Activated naive CD4-positive, alpha-beta T cell treated with anti-CD3 and anti-CD28 coated beads for 36 hours (primary cell): ENCODE measurements around the gene STAM. TPM values are rescaled to one million over a fixed set of nuclear protein-coding genes. Genes with fewer than 3 reads are reported as not detected.

ENCODE experiments used
- CTCF ChIA-PET: fragments of 350-600 bp; sonication (Branson Sonifier 250); formaldehyde crosslinking; loops from one replicate; lab custom pipeline; 2021; ENCODE audit warnings: antibody characterized with exemption; lab: Charles Lee
- DNase-seq: peaks from one replicate; pipeline ENCODE4 v3.0.0-alpha.2; 2020
- H3K27ac Mint-ChIP-seq: one replicate; pipeline ENCODE4 v1.8.0; 2021; ENCODE audit warnings: mild to moderate bottlenecking, mixed read lengths
- H3K27me3 Mint-ChIP-seq: one replicate; pipeline ENCODE4 v1.8.0; 2021; ENCODE audit warnings: low read depth, mixed read lengths
- H3K36me3 Mint-ChIP-seq: one replicate; pipeline ENCODE4 v1.8.0; 2021; ENCODE audit warnings: low read depth, mixed read lengths
- H3K4me1 Mint-ChIP-seq: one replicate; pipeline ENCODE4 v1.8.0; 2021; ENCODE audit warnings: low read depth, mixed read lengths
- H3K4me3 Mint-ChIP-seq: one replicate; pipeline ENCODE4 v1.8.0; 2021; ENCODE audit warnings: mild to moderate bottlenecking, moderate library complexity, mixed read lengths
- H3K9me3 Mint-ChIP-seq: one replicate; pipeline ENCODE4 v1.8.0; 2021; ENCODE audit warnings: mixed read lengths
- intact Hi-C: fragments of 100-400 bp; cut with micrococcal nuclease; formaldehyde crosslinking; loops from one replicate; pipeline ENCODE4 v1.15.1; 2023
- total RNA-seq, 2 experiments: library from RNA; stranded (reverse); gene quantifications; one replicate each; pipeline ENCODE4 v1.2.3, GENCODE V29; 2021

STAM gene
- 10 to 100 TPM; 16.3 to 16.6 TPM for total RNA-seq

DNA sequence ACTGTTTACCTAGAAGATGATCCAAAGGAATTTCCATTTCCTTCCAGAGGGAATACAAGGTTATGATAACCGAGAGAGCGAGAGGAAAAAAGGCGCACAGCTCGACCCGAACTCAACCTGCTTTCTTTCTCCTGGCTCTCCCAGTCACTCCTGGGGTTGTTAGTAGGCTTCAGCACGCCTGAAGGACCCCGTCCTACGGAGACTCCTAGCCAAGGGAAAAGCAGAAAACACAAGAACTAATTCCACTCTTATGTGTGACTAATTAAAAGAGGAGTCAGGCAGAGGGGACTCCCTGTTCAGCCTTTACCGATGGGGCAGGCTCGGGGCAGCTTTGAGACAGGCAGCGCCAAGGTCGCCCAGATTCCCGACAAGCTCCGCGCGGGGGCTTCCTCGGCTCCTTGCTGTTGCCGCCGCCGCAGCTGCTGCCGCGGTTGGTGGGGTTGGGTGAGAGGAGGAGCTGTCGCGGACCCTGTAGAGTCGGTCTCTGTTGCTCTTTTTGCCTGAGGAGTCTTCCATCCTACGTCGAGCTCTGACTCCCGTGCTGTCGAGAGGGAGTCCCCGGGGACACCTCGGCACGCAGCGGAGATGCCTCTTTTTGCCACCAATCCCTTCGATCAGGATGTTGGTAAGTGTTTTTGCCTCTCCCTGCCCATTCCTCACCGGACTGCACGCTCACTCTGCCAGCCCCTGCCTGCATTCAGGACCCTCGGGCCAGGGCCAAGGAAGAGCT, at the start of gene STAM:
Gene STAM (plus strand): TSS at position 397 of the 730 bp plus-strand sequence. CDS start 189 bp downstream, at position 586.
- H3K4me1 Mint-ChIP-seq, result peaks cover 49% of the 10 kb centered on the region
- H3K36me3 Mint-ChIP-seq, result peaks cover 13% of the 10 kb centered on the region
- intact Hi-C loops, result loop anchor here (1.0 to 5.0 kb wide), 7 partner anchors 27 to 1015 kb away; partner anchors contain the start of genes ARL5B, HACD1, RSU1 and VIM
- CTCF ChIA-PET, result interaction anchor here (1.0 to 1.2 kb wide), 2 partner anchors 26 to 31 kb away, joined by 3 to 4 read pairs; partner anchors contain the start of gene HACD1
- DNase-seq, result peak; percentile 93
- no peaks in the 10 kb centered on the region for H3K27me3 Mint-ChIP-seq
- no peaks in the 10 kb centered on the region for H3K9me3 Mint-ChIP-seq
- peak within 1 kb of the TSS; percentile 88 for H3K4me3 Mint-ChIP-seq
- peak within 1 kb of the TSS; percentile 99 for H3K27ac Mint-ChIP-seq

DNA sequence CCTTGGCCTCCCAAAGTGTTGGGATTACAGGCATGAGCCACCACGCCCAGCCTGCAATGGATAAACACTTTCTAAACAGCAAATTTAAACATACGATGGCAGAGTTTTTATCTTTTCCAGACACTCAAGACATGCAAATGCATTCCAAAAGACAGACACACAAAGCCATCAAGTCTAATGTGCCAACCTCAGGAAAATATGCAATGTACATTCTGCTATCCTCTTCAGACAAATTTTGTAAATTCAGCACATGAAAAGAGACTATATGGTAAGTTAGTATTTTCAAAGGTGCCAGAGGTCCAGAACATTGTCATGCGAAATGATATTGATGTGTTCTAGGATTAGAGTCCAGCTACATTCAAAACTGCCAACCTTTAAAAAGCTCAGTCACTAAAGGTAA, 46.6 kb upstream of the STAM start:
- Mint-ChIP-seq H3K27me3 (no peaks in the 10 kb centered on the region), H3K9me3 (no peaks in the 10 kb centered on the region), H3K27ac (no peak overlapping the region), H3K4me1 (no peaks in the 10 kb centered on the region), H3K36me3 (no peaks in the 10 kb centered on the region), H3K4me3 (no peak overlapping the region)
- intact Hi-C loops, result loop anchor here (10.0 kb wide), 2 partner anchors 303 to 773 kb away; no protein-coding TSS in a partner anchor
- CTCF ChIA-PET, result interaction anchor here (1.5 kb wide), 1 partner anchor 11 kb away, joined by 4 read pairs; no protein-coding TSS in a partner anchor
- DNase-seq, result no peak

DNA sequence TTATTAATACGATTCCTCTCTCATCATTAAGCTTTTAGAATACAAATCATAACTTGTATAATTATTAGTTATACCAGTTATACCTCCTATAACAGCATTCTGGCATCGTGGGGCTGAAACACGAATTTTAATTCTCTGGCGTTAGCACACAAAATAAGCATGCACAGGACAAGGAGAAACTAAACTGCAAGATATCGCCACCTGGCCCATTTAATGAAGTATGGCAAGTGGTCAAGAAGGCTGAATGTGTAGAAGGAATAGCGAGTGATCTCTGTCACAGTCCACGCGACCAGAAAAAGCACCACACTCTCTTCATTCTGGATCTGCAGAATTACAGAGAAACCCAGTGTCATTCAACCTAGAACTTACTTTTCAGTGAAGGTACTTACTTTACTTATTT, 44.9 kb upstream of the STAM start:
- Mint-ChIP-seq H3K9me3 (no peaks in the 10 kb centered on the region), H3K27me3 (no peaks in the 10 kb centered on the region), H3K36me3 (no peaks in the 10 kb centered on the region), H3K4me1 (no peaks in the 10 kb centered on the region), H3K4me3 (no peak overlapping the region), H3K27ac (no peak overlapping the region)
- intact Hi-C loops, result loop anchor here (1.0 to 10.0 kb wide), 3 partner anchors 190 to 774 kb away; no protein-coding TSS in a partner anchor
- DNase-seq, result no peak
- CTCF ChIA-PET, result interaction anchor here (0.7 kb wide), 2 partner anchors 190 to 962 kb away, joined by 3 read pairs; no protein-coding TSS in a partner anchor

DNA sequence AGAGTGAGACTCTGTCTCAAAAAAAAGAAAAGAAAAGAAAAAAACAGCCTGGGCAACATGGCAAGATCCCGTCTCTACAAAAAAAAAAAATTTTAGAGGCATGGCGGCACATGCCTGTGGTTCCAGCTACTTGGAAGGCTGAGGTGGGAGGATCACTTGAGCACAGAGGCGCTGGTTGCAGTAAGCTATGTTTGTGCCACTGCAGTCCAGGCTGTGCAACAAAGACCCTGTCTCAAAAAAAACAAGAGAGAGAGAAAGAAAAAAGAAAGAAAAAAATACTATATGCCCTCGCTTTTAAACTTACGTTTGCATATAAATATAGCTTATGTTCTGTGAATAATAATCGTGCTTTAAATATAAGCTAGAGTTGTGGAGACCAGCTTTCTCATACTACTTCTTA, 38.0 kb upstream of the STAM start:
- intact Hi-C loops, result loop anchor here (2.0 to 10.0 kb wide), 3 partner anchors 197 to 709 kb away; no protein-coding TSS in a partner anchor
- no peak for DNase-seq

DNA sequence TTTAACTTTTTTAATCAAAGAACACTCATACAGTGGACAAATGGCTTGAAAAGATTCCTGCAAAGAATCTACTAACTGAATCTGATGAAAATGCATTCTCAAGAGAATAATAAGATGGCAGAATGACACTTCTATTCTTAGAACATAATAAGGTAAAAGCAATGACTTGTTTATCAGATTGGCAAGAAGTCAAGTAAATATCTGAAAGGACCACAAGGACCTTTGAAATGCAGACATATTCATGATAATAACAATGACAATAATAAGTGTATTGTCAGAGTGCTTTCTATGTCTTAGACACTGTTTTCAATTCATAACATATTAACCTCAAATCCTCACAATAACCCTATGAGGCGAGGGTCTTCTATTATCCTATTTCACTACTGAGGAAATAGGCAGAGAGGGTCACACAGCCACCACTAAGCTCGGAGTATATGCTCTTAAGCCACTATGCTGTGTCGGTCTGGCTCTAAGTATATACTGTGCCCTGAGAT, 37.4 kb upstream of the STAM start:
- no peak overlapping the region for H3K27ac Mint-ChIP-seq
- H3K4me1 Mint-ChIP-seq, result no peaks in the 10 kb centered on the region
- H3K27me3 Mint-ChIP-seq, result no peaks in the 10 kb centered on the region
- DNase-seq, result no peak
- CTCF ChIA-PET, result interaction anchor here (0.6 to 2.0 kb wide), 10 partner anchors 10 to 267 kb away, joined by 3 to 8 read pairs (median 4); no protein-coding TSS in a partner anchor
- no peak overlapping the region for H3K4me3 Mint-ChIP-seq
- intact Hi-C loops, result loop anchor here (1.0 to 10.0 kb wide), 7 partner anchors 137 to 708 kb away; no protein-coding TSS in a partner anchor
- H3K36me3 Mint-ChIP-seq, result no peaks in the 10 kb centered on the region
- H3K9me3 Mint-ChIP-seq, result no peaks in the 10 kb centered on the region

More for the DNA sequence above, 38.0 kb upstream of the STAM start:
- no peaks in the 10 kb centered on the region for H3K36me3 Mint-ChIP-seq
- H3K9me3 Mint-ChIP-seq, result no peaks in the 10 kb centered on the region
- no peaks in the 10 kb centered on the region for H3K4me1 Mint-ChIP-seq
- H3K27ac Mint-ChIP-seq, result no peak overlapping the region
- CTCF ChIA-PET, result interaction anchor here (0.6 to 2.0 kb wide), 11 partner anchors 10 to 496 kb away, joined by 3 to 8 read pairs (median 4); no protein-coding TSS in a partner anchor
- H3K4me3 Mint-ChIP-seq, result no peak overlapping the region
- no peaks in the 10 kb centered on the region for H3K27me3 Mint-ChIP-seq

DNA sequence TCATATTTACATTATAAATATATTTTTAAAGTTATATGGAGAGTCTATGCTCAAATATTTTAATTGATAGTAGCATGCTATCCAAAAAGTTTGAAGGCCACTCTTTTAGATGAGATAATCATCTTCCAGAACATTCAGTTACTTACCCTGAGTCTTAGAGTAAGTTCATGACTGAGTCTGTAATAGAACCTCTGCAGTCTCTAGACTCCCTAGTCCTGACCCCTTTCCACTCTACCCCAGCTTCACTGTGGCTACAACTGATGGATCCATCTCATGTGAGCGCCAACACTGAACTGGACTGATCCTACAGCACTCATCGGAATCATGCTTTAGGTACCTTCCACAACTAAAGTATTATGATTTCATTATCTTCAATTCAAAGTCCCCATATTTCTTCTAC, 36.9 kb upstream of the STAM start:
- intact Hi-C loops, result loop anchor here (1.0 to 10.0 kb wide), 7 partner anchors 136 to 708 kb away; no protein-coding TSS in a partner anchor
- no peak for DNase-seq
- Mint-ChIP-seq H3K9me3 (no peaks in the 10 kb centered on the region), H3K4me1 (no peaks in the 10 kb centered on the region), H3K4me3 (no peak overlapping the region), H3K36me3 (no peaks in the 10 kb centered on the region), H3K27me3 (no peaks in the 10 kb centered on the region), H3K27ac (no peak overlapping the region)
- CTCF ChIA-PET, result interaction anchor here (0.7 to 2.0 kb wide), 6 partner anchors 9 to 148 kb away, joined by 3 to 6 read pairs (median 4); no protein-coding TSS in a partner anchor

DNA sequence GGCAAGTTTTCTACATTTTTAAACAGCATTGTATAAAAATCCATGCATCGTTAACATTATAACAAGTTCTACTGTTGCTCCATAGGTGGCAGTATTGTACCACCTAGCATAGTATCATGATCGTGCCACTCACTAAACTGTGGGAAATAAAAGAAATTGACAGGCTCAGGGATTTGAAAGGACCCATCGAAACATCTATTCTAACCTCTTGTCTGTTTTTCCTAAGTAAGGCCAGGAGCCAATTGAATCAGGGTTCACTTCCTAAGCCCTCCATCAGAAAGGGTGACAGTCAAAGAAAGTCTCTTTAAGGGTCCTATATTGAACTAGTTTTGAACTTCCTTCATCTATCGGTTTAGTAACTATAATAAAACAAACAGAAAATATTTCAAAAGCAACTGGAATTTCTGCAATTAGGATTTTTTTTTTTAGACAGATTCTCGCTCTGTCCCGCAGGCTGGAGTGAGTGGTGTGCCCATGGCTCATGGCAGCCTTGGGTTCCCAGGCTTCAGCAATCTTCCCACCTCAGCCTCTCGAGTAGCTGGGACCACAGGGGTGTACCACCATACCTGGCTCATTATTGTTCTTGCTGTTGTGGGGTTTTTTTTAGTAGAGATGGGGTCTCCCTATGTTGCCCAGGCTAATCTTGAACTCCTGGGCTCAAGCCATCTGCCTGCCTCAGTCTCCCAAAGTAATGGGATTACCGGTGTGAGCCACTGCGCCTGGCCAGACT, 36.2 kb upstream of the STAM start:
- Mint-ChIP-seq H3K4me3 (no peak overlapping the region), H3K4me1 (no peaks in the 10 kb centered on the region), H3K9me3 (no peaks in the 10 kb centered on the region), H3K27me3 (no peaks in the 10 kb centered on the region), H3K36me3 (no peaks in the 10 kb centered on the region), H3K27ac (no peak overlapping the region)
- intact Hi-C loops, result loop anchor here (1.0 to 10.0 kb wide), 7 partner anchors 136 to 707 kb away; no protein-coding TSS in a partner anchor
- DNase-seq, result peak; percentile 23
- CTCF ChIA-PET, result interaction anchor here (0.6 to 1.5 kb wide), 11 partner anchors 9 to 607 kb away, joined by 3 to 8 read pairs (median 3); partner anchors contain the start of gene HACD1

DNA sequence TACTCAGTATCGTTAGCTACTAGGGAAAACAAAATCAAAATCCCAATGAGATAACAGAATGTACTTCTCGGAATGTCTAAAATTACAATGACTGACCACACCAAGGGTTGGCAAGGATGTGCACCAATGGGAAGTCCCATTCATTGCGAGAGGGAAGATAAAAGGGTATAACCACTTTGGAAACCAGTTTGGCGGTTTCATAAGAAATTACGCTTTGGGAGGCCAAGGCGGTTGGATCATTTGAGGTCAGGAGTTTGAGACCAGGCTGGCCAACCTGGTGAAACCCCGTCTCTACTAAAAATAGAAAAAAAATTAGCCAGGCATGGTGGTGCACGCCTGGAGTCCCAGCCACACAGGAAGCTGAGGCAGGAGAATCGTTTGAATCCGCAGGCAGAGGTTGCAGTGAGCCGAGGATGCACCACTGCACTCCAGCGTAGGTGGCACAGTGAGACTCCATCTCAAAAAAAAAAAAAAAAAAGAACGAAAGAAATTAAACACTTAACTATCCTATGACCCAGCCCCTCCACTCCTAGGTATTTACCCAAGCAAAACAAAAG, 34.4 kb upstream of the STAM start:
- CTCF ChIA-PET, result interaction anchor here (0.5 to 1.5 kb wide), 6 partner anchors 63 to 264 kb away, joined by 3 to 8 read pairs (median 3); no protein-coding TSS in a partner anchor
- Mint-ChIP-seq H3K9me3 (no peaks in the 10 kb centered on the region), H3K4me1 (no peaks in the 10 kb centered on the region), H3K36me3 (no peaks in the 10 kb centered on the region), H3K4me3 (no peak overlapping the region), H3K27me3 (no peaks in the 10 kb centered on the region), H3K27ac (no peak overlapping the region)
- no peak for DNase-seq
- intact Hi-C loops, result loop anchor here (10.0 kb wide), 2 partner anchors 705 to 775 kb away; no protein-coding TSS in a partner anchor

DNA sequence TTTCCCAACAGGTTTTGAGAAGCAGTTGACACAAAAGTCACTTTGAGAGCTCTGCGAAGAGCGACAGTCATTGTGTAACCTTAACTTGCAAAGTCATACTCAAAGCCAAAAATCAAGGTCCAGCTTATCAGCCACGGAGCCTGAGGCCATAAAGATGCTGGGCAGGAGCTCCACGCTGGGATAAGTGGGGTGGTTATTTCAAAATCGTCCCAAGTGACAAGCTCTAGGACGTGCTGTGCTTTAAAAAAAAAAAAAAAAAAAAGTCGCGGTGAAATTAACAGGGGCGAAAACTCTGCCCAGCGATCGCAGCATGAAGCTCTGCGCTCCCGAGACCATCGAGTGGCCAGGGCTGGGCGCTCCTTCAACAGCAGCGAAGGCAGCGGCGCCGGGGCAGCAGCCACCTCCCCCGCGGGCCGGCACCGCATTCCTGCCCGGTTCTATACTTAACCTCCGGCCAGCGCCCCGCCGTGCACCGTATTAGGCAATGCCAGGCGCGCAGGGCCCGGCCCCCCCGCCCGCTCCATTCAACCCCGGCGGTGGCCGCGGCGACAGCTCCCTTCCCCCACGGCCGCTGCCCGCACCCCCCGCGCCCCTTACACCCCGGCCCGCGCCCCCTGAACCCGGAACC, 27.4 kb upstream of the STAM start:
- Mint-ChIP-seq H3K4me1 (peaks cover 3% of the 10 kb centered on the region), H3K36me3 (no peaks in the 10 kb centered on the region), H3K9me3 (no peaks in the 10 kb centered on the region), H3K27me3 (peaks cover 10% of the 10 kb centered on the region), H3K4me3 (peak overlapping the region; percentile 43), H3K27ac (no peak overlapping the region)
- intact Hi-C loops, result loop anchor here (1.0 to 10.0 kb wide), 5 partner anchors 28 to 782 kb away; partner anchors contain the start of genes ST8SIA6 and STAM
- DNase-seq, result peak; percentile 22
- CTCF ChIA-PET, result interaction anchor here (0.6 to 1.8 kb wide), 4 partner anchors 8 to 211 kb away, joined by 3 to 6 read pairs (median 4); no protein-coding TSS in a partner anchor

DNA sequence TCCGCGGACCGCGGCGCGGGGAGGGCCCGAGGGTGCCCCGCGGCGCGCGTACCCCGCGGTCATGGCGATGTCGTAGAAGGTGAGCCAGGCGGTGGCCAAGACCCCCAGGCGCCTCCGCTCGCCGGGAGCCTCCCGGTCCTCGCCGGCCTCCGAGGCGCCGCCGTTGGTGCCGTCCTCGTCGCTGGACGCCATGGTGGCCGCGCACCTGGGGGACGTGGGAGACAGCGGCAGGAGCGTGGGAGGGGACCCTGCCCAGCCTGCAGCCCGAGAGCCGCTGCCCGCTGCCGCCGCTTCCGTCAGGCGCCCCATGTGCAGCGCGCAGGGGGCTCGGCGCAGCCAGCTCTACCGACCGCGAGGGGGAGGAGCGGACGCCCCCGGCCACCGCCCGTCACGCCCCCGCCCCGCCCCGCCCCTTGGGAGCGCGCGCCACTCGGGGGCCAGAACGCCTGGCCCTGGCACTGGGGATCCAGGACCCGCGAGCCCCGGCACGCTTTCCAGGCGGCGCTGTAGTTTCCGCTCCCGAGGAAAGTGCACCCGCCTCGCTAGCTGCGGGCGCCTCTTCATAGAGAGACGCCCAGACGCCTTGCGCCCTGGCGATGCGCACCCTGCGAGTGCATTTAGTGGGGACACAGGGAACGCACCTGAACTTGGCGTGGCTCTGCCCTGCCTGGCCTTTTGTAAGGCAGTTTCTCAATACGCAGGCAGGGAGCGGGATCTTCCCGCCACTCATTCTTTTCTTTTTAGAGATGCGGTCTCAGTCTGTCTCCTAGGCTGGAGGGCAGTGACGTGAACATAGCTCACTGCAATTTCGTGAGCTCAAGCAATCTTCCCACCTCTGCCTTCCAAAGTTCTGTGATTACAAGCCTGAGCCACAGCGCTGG, 26.7 kb upstream of the STAM start, which contains the start of gene HACD1:
Gene HACD1 (minus strand): TSS at position 344 of the 881 bp plus-strand sequence. CDS start 35 bp downstream, at position 309.
- H3K36me3 Mint-ChIP-seq, result no peaks in the 10 kb centered on the region
- H3K9me3 Mint-ChIP-seq, result no peaks in the 10 kb centered on the region
- intact Hi-C loops, result loop anchor here (1.0 to 10.0 kb wide), 5 partner anchors 27 to 782 kb away; partner anchors contain the start of genes ST8SIA6 and STAM
- DNase-seq, result peak; percentile 64
- H3K27me3 Mint-ChIP-seq, result peaks cover 12% of the 10 kb centered on the region
- peaks cover 3% of the 10 kb centered on the region for H3K4me1 Mint-ChIP-seq
- CTCF ChIA-PET, result interaction anchor here (1.0 to 1.8 kb wide), 6 partner anchors 8 to 125 kb away, joined by 3 to 6 read pairs (median 4); partner anchors contain the start of gene STAM
- peak within 1 kb of the TSS; percentile 82 for H3K4me3 Mint-ChIP-seq
- H3K27ac Mint-ChIP-seq, result no peak within 1 kb of the TSS
